GM21786 (cell line): ENCODE measurements around the gene GFM1.

Source experiments
- ATAC-seq: cut with Tn5 transposase; IDR thresholded peaks from one replicate; pipeline ENCODE4 v1.9.1; 2021; ENCODE audit not compliant: unreplicated experiment

Gene GFM1

DNA sequence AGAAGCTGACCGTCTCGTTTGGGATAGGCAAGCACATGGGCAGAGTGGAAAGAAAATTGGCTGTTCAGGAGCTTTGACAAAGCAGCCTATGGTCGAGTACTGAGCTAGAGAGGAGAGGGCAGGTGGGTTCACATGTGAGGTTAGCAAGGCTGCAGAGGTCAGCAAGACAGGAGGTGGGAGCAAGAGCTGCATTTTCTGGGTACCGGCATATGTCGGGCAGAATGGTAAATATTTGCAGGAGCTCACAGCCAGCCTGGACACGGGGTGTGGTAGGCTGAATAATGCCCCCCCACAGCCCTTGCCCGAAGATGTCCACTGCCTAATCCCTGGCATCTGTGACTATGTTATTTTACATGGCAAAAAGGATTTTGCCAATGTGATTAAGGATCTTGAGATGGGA lies 79.7 kb downstream of the GFM1 start:
- no peak for ATAC-seq

DNA sequence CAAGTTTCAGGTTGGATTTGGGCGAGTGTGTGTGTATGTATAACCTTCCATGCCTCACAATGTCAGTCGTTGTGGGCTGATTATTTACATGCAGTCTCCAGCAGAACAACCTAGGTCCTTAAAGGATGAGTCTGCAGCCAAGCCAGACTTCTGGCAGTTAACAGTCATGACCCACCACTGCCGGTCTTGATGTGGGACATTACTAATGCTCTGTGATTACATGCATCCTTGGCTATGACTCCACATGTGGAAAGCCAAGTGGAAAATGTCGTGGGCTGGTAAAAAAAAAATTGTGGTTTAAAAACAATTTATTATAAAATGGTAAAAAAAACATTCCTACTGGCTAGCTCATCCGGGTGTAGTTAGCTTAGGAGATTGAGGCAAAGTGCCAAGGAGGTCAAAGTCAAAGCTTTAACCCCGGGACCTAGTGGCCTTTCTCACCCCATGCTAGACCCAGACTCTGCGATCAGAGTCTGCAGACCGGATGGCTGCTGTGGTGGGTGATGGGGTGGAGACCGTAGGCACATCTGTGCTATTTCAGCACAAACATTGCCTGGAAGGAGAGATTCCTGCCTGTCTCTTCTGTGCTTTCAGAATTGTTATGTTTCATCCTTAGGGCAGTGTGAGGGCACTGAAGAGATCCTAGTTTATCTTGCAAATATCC lies 81.2 kb downstream of the GFM1 start:
- no peak for ATAC-seq

GRCh38 chr3:158727206-158728060 lies 83.1 kb downstream of the GFM1 start:
- peak; percentile 65 for ATAC-seq

DNA sequence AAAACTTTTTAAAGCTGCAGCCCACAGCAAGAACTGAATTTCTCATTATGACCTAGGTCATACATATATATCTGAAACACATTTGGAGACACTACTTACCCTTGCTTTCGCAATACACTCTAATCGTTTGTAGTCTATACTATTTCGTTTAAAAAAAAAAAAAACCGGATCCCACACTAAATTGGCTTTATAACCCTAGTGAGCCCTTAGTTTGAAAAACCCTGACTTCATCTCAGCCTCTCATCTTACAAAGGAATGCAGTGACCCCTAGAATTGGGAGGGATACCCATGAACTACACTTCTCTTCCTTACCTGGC lies 83.7 kb downstream of the GFM1 start:
- no peak for ATAC-seq

- no peak for ATAC-seq
Observed at GRCh38 chr3:158728851-158729250, 84.5 kb downstream of the GFM1 start.

- ATAC-seq: no peak
Observed at GRCh38 chr3:158731486-158731885, 87.2 kb downstream of the GFM1 start.

- ATAC-seq: peak; percentile 75
Observed at GRCh38 chr3:158731938-158732855, 87.9 kb downstream of the GFM1 start, which contains the start of gene RARRES1. TSS of gene RARRES1 (minus strand) at chr3:158732457. CDS start at chr3:158732415, 42 bp downstream.

GRCh38 chr3:158732856-158733200 lies 88.5 kb downstream of the GFM1 start:
- no peak for ATAC-seq

DNA sequence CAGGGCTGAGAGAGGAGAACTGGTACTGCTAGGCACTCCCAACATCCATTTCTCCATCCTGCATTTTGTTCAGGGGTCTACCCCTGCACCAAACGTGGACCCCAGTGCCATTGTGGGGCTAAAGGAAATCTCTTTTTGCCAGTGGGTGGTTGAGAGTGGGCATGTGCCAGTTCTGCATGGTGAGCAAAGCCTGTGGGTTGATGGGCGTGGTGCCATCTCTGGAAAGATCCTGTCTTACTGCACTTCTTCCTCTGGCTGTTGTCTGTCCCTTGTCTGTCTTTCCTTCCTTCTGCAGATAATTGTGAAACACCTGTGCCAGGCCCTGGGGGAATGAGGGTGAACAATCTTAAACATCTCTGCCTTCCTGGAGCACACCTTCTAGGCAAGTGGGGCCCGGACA lies 89.3 kb downstream of the GFM1 start:
- ATAC-seq: no peak

- no peak for ATAC-seq
Observed at GRCh38 chr3:158735296-158736033, 91.1 kb downstream of the GFM1 start.

- ATAC-seq: no peak
Observed at GRCh38 chr3:158737410-158737809, 93.1 kb downstream of the GFM1 start.

DNA sequence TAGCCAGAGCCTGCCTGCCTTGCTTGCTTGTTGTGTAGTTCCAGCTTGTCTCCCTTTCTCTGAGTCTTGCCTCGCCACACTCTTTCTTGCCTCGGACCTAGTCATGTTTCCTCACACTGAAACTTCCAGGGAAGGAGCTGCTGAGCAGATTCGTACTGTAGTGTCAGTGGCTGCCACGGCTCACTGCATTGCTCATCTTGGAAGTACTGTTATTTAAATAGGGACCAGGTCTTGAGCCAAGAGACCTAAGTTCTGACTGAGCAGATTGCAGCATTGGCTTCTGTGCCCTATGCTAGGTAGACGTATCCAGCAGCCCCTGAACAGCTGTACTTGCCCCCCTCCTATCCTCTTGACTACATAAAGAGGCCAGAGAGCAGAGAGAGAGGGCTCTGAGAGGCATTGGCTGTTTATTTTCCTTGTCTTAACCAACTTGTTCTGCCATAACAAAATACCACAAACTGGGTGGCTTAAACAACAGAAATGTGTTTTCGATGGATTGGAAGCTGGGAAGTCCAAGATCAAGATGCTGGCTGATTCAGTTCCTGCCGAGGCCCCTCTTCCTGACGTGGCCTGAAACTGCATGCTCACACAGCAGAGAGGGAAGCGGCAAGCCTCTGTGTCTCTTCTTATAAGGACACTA lies 93.8 kb downstream of the GFM1 start:
- no peak for ATAC-seq

DNA sequence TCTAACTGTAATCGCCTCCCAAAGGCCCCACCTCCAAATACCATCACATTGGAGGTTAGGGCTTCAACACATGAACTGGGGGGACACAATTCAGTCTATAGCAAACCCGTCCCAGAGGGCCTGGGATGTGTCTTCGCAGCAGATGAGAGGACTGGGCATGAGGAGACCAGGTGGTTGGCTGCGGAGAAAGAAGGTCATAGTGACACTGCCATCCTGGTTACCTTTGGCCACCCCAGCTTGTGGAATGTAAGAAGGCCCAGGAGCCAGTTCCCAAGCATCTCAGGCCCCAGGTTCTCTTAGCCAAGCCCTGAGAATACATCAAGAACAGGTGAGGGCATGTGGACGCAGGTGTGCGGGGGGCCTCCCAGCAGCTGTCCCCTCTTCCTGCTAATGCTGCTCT lies 94.3 kb downstream of the GFM1 start:
- ATAC-seq: no peak

- no peak for ATAC-seq
Observed at GRCh38 chr3:158739078-158739477, 94.8 kb downstream of the GFM1 start.

GRCh38 chr3:158739661-158740060 lies 95.3 kb downstream of the GFM1 start:
- ATAC-seq: no peak
